Stimulated activated CD4-positive, alpha-beta T cell treated with anti-CD3 and anti-CD28 coated beads, TNF-alpha, amount 100 ng/mL, for 4 hours (primary cell): ENCODE results near the gene LRRFIP1.
"Not testable (repeated sequence)": the region's sequence is repeated elsewhere in the genome, so short reads cannot be mapped to it uniquely, and the experiment has no call there.

ENCODE experiments used
- DNase-seq, 3 experiments: peaks; one replicate each; pipeline ENCODE4 v3.0.0-alpha.2; 2020; ENCODE audit warnings: low read depth in 3 of 3

LRRFIP1 gene

DNA sequence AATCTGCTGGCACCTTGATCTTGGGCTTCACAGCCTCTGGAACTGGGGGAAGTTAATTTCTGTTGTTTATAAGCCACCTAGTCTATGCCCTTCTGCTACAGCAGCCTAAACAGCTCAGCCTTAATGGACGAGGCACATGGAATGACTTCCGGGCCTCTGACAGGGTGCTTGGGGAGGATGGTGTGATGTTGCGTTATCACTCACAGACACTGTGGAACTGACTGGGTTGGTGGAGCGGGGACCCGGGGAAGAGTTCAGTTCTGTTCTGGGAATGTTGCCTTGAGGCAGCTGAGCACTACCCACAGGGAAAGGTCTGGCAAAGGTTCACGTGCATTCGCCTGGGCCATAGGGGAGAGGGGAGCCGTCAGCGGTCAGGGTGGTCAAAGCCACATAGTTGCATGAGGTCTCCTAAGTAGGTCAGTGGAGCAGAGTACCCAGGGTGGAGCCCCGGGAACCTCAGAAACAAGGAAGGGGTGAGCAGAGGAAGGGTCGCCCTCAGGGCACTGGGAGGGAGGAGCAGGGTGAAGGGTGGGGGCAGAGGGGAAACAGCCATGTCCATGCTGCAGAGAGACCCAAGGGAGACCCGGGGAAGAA is 36.2 kb downstream of the LRRFIP1 start:
- DNase-seq = no peak

DNA sequence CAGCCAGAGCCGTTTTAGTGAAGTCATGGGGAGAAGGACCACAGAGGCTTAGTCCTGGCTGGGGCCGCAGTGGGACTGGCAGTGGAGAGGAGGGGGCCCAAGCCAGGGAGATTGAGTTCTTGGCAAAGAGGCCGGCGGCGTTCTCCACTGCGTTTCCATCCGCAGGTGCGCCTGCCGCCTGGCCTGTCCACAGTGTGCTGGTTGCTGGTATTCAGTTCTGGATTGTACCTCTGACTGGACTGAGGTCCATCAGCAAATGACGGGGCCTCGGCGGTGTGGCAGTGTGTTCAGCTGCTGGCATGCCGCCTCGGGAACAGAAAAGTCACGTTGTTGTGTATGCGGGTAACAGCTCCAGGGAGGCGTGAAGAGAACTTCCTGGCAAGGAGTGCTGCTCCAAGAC is 36.8 kb downstream of the LRRFIP1 start:
- no peak for DNase-seq

DNA sequence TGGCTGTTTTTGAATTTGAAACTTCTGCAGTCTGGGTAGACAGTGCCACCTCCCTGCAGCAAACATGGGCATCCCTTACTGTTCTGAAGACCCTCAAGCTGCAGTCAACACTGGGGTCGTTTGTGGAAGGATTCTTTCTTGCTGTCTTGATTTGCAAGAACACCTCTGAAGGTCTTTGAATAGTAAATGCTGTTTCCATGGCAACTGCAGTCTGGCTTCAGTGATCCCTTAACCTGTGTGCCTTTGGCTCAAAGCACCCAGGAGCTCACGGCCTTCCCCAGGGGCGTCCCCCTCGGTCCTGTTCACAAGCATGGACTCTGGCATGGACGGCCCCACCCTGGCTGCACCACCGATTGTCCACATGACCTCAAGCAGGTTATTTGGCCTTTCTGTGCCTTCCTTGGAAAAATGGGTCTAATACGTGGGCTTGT is 38.3 kb downstream of the LRRFIP1 start:
- no peak for DNase-seq

DNA sequence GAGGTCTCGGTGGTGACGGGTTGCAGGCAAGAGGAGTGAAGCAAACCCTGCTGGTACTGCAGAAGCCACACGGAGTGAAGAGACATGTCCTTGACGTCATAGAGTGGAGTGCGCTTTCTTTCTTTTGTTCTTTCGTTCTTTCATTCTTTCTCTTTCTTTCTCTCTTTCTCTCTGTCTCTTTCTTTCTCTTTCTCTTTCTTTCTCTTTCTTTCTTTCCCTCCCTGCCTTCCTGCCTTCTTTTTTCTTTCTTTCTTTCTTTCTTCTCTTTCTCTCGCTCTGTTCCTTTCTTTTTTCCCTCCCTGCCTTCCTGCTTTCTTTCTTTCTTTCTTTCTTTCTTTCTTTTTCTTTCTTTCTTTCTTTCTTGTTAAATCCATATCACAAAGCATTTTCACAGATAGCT is 39.2 kb downstream of the LRRFIP1 start:
- no peak for DNase-seq

DNA sequence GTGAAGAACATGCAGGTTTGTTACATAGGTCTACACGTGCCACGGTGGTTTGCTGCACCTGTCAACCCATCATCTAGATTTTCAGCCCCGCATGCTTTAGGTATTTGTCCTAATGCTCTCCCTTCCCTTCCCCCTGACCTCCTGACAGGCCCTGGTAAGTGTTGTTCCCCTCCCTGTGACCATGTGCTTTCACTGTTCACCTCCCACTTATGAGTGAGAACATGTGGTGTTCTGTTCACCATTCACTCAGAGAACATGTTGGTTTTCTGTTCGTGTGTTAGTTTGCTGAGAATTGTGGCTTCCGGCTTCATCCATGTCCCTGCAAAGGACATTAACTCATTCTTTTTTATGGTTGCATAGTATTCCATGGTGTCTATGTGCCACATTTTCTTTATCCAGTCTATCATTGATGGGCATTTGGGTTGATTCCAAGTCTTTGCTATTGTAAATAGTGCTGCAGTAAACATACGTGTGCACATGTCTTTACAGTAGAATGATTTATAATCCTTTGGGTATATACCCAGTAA is 39.7 kb downstream of the LRRFIP1 start:
- not testable (repeated sequence) for DNase-seq

DNA sequence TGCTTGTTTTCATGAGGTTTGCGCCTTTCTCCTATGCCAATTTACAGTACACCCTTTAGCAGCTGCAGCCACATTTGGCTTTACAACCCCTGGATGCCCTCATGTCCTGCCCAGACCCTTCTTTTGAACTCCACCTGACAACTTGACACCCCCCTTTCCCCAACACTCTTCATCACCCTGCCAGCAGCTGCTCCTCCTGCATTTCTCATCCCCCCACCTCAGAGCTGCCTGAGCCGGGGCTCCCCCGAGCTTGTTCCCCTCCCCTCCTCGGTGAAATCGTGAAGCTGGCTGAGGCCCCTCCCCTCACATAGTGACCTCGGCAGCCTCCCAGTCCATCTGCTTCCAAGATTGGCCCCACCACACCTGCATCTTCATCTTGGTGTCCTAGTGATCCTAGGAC is 40.5 kb downstream of the LRRFIP1 start:
- DNase-seq = no peak

DNA sequence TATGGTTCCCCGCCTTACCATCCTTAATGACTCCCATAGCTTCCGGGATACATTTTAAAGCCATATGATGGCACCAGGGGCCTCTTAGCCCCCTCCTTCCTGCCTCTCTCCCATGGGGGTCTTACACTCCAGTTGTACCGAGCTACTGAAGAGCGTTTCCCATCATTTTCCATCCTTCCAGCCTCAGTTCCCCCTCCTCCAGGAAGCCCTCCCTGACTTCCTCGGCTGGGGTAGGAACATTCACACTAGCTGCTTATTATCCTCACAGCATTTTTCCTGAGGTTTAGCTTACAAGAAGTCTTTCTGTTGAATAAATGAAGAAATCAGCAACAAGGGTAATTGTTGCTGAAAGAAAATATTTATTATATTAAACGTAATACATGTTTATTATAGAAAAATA is 41.1 kb downstream of the LRRFIP1 start:
- DNase-seq = no peak

DNA sequence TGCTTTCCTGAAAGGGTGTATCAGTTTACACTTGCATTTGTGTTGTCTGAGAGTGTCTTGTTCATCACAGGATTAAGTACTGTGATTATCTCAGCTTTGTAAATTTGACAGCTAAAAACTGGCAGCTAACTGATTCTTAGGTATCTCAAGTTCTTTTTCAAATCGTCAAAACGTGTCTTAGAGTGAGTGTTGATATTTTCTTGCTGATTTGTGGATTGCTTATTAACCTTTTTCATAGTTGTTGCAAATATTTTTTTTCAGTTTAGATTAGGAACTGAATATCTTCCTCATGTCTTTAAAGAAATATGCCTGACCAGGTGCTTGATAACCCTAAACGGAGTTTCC is 41.9 kb downstream of the LRRFIP1 start:
- no peak for DNase-seq

DNA sequence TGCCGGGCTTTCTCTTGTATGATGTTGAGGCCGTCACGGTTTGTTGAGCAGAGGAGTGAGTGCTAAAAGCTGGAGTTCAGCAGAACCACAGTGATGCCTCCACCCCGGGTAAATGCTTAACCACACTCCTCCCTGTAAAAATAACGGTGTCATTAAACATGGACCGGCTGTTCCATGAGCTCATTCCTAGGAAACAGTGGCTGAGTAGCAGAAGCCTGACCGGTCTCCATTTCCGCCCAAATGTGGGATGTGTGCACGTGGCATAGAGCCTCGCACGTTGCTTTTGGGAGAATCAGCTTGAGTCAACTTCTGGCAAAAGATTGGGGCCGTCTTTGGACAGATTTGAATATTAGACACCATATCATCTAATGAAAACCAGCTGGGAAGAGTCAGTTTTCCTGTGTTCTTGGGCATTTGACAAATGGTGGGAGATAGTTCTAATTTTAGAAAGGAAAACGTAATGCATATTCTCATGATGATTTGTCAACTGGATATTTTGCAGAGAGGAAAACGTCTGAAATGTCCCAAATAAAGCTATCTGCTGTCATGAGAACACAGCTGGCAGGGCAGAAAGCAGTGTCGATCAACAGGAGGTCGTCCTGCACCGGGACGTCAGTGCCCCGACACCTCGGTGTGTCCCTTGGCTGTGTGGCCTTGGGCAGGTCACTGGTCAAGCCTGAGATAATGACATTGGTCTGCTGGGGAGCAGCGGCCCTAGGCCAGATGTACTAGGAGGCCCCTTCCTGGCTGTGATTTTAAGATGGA is 42.4 kb downstream of the LRRFIP1 start:
- DNase-seq = no peak

DNA sequence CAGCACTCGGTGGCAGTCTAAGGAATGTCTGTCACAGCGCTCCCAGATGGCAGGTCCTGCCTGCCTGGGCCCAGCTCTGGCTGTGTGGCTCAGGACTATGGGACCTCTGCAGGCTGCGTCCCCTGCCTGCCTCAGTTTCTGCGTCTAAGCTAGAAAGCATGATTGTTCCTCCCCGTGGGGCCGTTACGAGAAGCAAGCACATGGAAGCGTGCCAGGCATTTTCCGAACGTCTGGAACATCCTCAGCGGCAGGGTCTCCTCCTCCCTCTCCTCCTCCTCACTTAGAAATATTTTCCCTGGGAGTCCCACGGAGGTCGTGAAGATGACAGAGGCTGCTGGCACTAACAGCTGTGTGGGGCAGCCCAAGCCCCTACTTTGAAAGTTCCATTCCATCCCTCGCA is 43.3 kb downstream of the LRRFIP1 start:
- DNase-seq = no peak

DNA sequence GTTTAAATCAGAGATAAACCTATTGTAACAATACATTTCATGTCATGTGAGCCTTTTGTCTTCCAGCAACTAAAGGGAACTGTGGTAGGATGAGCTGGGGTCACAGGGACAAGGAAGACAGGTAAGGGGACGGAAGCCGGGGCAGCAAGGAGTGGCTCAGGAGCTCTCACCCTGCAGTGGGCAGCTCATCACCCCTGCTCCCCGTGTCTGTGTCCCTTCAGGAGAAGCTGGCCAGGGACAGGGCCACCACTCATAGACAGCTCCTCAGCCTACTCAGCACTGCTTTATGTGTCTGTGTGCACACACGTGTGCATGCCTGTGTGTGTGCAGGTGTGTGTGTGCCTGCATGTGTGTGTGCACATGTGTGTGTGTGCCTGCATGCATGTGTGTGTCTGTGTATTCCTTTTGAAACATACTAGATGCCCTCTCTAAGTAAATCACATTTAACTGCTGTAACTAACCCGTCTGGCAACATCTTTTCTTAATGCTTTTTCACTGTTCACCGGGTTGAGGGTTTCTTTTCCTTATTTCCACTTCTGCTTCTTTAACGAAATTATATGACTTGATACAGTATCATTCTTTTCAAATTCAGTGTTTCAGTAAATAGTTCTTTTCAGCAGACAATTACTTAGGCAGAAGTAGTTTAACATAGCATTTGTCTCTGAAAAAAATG is 44.2 kb downstream of the LRRFIP1 start:
- no peak for DNase-seq

DNA sequence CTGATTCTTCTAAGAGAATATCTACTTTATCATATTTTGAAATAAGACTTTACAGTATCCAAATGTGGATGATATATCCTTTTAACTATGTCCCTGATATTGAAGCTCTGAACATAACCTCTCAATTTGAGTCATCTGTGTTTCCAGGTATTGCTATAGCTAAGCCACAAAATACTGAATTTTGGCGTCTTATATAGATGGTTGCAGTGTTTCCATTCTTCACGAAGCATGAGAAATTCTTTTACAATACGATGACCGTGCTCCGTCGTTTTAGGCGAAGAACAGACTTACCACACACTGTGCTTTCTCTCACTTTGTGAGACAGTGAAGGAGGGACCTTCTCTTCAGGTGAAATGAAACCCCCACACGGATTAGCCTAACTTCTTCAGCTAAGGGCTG is 45.3 kb downstream of the LRRFIP1 start:
- DNase-seq = no peak

DNA sequence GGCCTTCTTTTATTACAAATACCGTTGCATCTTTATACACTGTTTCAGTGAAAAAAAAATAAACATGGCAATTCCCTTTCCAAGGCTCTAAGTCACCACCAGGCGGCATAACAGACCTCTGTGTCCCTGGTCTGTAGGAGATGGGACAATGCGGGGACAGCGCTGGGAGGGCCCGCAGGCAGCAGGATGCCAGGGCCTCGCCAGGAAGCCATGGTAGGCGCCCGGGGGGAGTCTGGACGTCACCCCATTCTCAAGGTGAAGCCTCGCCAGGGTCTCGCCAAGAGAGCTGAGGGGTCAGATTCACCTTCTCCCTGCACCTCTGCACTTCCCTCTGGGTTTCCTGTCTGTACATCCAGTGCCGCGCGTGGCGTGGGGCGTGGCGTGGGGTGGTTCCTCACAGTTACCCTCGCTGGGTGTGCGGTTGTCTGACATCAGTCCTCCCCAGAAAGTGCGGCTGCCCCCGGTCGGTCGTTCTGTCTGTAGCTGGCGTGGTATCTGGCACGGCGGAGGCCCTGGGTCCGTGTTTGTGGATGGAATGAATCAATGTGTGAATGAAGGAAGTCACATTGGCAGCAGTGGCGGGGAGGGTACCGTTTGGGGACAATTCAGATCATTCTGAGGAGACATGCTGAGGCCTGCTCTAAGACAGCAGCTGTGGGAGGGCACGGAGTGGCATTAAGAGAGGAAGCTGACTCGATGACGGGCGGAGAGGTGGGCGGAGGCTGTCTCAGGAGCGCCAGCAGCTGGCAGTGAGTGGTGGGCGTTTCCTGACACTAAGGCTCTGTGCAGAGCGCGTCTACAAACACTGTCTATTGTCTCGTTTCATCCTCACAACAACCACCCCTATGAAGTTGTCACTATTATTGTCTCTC is 46.0 kb downstream of the LRRFIP1 start:
- peak; percentile 68 to 92 (median 90) for DNase-seq

DNA sequence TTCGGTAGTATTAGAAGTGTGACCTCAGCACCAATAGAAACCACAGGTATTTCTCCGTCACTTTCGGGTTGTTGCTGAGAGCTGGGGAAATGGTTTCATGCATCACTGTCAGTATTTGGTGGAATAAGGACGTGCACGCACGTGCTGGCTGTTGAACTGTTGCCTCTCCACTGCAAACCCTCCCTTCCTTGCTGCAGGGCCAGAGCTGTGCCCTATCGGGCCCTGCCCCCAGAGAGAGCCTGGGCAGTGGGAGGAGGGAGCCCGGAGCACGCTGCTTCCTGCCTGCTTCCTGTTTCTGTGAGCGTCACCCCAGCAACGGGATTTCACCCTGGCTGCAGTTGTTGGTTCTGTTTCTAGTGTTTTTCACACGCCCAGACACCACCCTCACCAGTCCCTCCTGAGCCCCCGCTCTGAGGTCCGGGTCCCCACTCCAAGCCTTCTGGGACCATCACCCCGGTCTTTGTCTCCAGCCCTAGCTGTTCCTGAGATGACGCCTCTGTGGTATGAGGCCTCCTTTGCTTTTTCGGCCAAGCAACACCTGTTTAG is 47.4 kb downstream of the LRRFIP1 start:
- DNase-seq = peak; percentile 40 to 62 (median 60)

DNA sequence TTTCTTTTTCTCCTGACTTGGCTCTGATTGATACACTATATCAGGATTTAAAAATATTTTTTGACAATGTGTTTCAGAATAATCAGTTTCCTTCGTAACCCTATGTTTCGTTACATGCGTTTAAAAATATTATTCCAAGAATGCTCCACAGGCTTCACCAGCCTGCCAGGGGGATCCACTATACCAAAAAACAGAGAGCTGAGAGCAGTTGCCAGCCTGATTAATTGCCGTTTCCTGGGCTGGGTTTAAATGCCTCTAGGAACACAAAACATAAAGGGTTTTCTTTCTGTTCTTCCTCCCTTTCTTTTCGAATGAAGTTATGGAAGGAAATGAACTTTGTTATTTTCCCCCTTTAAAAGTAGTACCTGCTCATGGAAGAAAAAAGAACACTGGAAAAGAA is 47.9 kb downstream of the LRRFIP1 start:
- DNase-seq = no peak

DNA sequence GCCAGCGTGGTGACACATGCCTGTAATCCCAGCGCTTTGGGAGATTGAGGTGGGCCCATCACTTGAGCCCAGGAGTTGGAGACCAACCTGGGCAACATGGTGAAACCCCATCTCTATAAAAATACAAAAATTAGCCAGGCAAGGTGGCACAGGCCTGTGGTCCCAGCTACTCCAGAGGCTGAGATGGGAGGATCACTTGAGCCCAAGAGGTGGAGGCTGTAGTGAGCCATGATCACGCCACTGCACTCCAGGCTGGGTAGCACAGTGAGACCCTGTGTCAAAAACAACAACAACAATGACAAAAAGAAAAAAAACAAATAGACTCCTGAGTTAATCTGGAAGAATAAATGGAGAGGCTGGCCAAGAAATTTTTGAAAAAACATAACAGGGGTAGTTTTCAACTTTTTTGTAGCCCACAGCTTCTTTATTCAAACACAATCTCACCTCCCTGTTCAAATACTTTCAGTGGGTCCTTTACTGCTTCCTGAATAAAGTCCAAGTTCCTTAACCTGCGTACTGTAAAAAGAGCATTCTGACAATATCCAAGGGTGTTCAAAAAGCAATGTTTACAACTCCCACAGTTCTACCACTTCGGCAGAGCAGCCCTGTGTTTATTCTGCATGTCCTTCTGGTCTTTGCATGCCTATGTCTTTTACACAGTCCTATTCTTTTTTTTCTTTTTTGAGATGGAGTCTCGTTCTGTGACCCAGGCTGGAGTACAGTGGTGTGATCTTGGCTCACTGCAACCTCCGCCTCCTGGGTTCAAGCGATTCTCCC is 53.5 kb downstream of the LRRFIP1 start:
- no peak for DNase-seq

DNA sequence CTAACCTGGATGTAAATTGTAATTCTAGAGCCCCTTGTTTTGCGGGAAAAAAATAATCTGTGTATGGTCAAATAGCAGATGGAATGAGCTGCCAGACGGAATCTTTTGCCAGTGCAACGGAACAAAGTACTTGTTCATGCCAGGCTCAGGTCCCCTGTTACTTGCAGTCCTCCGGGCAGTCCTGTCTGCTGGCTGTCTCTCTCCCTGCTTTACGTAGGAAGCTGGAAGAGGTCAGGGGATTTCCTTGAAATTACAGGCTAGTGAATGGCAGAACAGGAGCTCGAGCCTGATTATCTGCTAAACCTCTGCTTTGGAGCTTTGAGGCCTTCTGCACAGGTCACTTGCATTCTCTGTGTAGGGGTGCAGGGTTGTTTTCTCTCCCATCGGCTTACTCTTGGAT is 54.8 kb downstream of the LRRFIP1 start:
- DNase-seq = no peak

DNA sequence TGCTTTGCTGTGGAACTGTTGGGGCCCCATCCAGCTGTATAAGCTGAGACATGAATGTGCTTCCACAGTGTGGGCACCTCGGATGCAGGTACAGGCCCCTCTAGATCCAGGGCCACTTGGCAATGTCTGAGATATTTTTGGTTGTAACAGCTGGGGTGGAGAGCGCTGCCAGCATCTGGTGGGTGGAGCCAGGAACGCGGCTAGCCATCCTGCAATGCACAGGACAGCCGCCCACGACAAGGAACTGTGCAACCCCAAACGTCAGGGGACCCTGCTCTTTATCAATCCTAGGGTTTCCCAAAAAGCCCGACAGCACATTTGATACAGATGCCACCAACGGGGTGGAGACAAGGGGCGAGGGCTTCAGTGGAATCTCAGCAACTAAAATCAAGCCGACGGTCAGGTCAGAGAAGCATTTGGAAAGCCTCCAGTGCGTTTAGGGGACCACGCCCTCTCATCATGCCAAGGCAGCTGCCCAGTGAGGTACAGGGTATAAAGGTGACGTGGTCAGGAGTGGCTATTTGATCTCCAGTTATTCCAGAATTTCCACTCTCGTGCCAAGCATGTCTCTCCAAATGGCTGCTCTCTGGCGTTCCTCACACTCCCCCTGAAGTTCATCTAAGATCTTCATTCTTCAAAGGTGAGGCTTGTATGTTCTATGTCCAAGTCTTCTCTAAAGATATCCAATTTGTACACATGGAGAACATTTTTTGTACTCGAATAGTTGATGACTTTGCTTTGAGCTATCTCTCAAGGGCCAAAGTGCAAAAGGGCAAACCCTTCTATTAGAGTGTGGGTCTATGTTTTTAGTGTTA is 55.7 kb downstream of the LRRFIP1 start:
- DNase-seq = no peak

DNA sequence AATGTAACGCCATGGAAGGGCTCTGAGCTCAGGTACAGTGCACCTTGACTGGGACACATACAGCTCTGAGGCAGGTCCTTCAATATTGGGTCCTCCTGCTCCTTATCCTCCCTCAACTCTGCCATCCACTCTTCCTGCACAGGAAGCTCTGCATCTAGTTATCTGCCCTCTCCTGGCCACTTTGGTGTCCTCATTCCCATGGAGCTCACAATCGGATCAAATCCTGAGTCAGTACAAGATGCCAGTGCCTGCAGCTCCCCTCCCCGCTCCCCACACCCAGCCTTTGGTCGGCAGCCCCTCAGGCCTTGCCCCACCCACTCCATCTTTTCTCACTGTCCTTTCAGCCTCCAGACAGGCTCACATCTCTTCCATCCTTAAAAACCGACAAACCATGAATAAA is 58.0 kb downstream of the LRRFIP1 start:
- DNase-seq = no peak

DNA sequence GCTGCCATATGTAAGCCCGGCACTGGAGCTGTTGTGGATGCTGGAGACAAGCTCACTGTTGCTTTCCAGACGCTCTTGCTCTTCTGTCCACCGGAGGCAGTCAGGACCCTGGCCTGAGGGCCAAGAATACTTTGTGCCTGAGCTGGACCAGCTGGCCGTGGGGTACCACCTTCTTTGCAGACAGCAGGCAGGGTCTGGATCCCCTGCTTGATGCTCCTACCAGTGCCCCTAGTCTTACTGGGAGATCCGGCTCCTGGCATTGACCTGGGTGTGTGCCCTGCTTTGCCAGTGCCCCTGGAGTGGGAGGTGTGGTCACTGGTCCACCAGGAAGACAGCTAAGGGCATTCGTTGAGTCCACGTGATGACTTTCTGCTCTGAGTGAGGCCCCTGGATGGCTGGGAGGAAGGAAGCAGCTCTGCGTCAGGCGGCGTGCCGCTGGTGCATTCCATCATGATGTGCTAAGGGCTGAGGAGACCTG is 59.3 kb downstream of the LRRFIP1 start:
- DNase-seq = no peak
